ENCODE data around the gene SLC38A3.

Gene SLC38A3

GRCh38 chr3:50269977-50270413 is 64.9 kb downstream of the SLC38A3 start:
- DNase-seq = no peak

- no peak for DNase-seq
These were observed 65.6 kb downstream of the SLC38A3 start for GRCh38 chr3:50270422-50271224.
